HG02852 (cell line): ENCODE measurements around the gene CABLES2.

Experiments used
- ATAC-seq: cut with Tn5 transposase; IDR thresholded peaks from one replicate; pipeline ENCODE4 v1.9.1; 2021; ENCODE audit warnings: mild to moderate bottlenecking, moderate library complexity; ENCODE audit not compliant: unreplicated experiment

Gene CABLES2

DNA sequence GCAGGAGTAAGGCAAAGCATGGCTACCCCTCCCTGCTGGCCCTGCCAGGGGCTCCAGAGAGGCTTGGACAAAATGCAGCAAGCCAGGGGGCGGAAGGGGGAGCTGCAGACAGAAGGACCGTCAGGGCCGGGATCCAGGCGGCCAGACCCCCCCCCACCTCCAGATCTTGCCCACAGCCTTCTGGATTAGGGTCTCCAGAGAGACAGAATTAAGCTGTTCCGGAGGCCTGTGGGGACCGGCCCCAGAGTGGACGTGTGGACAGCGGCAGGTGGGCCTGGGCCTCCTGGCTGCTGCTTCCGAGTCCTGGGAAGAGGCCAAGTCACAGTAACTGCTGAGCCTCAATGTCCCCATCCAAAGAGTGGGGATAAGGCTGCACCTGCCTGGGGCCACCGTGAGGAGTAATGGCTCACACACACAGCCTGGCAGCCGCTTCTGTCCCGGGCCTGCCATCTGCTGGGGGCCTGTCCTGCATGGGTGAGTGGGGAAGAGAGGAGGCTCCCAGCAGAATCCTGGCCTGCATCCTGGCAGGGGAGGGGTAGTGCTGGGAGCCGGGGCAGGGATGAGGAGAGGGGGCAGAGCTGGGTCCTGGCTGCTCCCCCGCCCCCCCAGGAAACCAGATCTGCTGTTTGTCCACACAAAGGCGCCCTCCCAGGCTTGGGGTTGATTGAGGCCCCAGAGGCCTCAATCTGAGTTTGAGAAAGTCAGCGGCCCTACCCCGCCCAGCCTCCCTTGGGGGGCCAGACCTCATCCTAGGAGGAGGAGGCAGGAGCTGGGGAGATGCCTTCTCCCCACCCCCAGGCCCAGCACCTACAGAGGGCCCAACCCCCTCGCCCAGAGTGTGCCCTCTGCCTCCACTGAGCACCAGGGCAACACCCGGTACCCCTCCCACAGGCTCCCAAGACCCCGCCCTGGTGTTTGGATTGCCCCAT is 43.8 kb downstream of the CABLES2 start:
- no peak for ATAC-seq

DNA sequence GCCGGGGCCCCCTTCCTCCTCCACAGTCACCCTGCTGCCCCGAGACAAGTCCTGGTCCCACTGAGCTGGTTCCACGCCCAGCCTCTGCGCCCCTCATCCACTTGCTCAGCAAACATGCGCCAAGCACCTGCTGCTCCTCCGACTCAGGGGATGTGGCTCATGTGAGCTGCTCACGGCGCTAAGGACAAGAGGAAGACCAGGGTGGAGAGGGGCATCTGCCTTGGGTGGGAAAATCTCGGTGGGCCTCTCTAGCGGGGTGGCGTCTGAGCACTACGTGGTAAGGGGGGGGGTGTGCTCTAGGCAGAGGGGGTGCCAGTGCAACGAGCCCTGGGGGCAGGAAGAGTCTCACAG is 44.5 kb downstream of the CABLES2 start:
- ATAC-seq: no peak

DNA sequence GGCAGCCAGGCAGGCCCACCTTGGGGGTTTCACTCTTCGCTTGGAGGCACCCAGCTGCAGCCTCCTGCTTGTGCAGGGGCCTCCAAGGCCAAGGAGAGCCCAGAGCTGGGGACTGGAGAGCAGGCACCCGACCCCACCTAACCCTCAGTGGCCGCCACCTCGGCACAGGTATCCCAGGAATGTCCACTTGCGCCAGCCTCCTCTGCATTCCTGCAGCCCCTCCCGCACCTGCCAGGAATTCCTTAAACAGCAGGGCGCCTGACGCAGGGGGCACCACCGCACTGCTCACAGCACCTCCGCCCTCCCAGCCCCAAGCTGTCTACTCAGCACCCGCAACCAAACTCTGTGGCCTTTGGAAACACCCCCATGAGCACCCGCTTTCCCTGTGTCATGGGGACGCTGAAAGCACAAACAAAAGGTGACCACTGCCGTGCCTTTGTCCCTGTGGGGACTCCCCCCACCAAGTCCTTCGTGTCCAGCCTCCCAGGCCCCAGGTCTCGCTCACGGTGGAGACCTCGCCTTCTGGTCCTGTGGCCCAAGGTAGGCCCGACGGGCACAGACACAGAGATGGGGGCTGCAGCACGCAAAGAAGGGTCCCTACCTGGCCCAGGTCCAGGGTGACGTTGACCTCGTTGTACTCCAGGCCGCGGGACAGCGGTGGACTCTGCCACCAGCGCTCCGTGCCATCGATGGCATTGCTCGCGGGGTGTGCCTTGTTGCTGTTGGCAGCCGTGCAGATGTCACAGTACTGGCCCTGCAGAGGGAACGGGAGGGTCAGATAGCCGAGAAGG is 45.1 kb downstream of the CABLES2 start:
- ATAC-seq: no peak

DNA sequence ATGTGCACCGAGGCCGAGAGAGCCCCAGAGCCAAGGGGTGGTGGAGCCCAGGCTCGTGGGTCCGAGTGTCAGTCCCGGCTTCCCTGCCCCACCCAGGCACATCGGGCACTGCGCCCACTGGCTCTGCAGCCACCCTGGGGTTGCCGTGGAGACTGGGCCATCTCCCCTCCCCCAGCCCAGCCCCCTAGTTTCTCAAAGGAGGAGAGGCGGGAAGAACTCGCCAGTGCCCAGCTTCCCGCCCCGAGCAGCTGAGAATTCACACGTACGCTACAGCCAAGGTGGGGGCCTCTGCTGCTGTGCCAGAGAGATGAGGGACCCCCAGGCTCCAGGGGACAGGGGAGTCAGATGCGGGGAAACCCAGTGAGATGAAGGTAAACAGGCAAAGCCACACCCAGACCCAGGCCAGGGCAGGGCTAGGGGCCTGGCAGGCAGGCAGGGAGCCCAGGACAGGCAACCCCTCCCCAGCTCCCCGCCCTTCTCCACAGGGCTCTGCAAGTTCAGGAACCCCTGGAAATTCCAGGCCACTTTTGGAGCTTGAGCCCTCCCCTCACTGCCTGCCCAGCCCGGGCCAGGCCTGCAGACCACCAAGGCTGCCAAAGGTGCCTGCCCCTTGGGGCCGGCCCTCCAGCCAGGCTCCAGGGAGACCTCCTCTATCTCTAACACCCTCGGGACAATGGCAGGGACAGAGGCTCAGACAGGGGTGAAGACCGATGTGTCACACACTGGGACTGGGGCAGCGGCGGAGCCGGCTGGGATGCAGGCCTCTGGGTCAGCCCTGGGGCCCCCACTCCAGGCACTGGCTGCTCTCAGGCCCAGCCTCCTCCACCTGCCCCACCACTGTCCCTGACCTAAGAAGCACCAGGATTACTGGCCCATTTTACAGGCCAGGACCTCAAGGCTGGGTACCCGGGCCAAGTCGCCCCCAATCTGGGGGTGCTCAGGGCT is 46.0 kb downstream of the CABLES2 start:
- ATAC-seq: no peak

DNA sequence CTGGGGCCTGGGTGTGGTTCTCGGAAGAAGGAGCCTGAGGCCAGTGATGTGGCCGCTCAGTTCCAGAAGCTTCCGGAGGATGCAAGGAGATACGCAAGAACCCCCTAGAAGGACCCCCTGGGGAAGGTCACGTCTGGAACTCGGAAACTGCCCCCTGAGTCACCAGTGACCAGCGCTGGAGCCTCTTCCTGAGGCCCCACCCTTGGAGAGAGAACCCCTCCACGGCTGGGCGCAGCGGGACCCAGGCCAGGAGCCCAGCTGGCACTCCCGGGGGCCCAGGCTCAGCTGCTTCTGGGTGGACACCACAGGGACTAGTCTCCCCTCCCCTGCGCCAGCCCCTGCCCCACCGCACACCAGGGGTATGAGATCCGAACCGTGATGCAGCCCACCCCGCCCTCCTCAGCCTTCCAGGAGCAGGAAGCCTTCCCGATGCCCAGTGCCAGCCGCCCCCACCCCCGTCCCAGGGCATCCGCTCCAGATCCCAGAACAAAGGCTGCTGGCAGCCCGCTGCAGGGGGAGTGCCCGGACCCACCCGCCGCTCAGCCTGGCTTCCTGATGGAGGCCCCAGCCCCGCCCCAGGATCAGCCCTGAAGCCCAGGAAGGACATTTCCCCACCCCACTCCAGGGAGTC is 47.5 kb downstream of the CABLES2 start:
- ATAC-seq: no peak

DNA sequence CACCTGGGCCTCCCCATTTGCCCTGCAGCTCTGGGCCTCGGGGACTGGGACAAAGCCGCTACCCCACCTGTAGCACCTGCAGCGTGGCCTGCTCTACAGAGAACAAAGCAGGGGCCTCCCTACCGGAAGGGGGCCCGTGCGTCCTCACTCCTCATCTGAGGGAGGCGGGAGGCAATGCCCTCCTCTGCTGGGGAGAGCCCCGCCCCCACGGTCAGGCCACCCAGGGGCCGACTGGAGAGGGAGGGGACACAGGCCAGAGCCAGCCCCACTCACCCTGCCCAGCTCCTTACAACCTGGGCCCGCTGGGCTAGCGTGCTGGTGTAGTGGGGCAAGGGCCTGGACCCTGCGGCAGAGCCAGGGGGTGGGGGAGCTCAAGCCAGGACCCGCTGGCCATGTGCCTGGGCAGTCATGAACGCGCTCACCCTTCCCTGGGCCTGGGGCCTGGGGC is 48.0 kb downstream of the CABLES2 start:
- ATAC-seq: no peak

DNA sequence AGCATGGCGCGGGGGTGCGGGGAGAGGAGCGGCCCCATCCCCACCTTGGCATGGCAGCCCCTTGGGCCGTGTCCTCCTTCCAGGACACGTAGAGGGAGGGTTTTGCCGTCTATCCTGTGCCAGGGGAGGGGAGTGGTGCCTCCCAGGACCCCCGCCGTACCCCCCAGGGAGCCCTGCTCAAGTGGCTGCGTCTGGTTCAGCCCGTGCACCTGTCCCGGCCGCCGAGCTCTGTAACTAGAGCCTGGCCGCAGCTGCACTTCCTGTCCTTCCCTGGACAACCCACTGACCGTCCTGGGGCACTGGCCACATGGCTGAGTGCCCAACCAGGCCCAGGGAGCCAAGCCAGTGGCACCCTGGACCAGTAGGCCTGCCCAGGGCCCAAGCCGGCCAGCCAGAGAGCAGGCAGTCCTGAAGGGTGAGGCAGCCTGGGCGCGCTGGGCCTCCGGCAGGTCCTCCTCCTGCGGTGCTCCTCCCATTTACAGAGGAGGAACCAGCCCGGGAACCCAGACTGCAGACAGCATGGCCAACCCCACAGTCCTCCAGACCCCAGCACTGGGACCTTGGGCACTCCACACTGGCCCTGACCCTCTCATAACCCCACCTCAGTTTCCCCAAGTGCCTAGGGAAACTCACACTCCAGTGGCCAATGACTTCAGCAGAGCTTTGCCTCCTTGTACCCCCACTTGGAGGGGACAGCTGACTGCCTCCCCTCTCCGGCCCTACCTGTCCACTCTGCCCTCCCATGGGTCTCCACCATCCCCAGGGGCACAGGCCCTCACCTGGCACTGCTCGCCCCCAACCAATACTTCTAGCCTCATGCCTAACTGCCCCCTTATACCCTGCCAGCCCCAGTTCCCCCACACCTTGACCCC is 48.7 kb downstream of the CABLES2 start:
- no peak for ATAC-seq

DNA sequence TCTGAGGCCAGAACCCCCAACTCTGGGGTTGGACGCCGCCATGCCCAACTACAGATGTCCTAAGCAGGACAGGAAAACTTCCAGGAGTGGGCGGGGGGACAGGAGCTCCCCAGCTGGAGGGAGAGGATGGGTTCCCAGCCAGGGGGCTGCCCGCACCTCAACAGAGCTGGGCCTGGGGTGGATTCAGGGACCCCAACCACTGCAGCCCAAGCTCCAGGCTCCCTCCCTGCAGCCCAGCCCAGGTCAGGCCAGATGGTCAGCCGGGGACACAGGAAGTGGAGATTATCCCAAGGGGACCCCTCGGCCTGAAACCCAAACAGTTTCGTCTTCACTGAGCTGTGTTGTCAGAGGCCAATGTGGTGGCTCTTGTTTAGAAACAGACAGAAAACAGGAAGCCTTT is 49.4 kb downstream of the CABLES2 start:
- no peak for ATAC-seq

DNA sequence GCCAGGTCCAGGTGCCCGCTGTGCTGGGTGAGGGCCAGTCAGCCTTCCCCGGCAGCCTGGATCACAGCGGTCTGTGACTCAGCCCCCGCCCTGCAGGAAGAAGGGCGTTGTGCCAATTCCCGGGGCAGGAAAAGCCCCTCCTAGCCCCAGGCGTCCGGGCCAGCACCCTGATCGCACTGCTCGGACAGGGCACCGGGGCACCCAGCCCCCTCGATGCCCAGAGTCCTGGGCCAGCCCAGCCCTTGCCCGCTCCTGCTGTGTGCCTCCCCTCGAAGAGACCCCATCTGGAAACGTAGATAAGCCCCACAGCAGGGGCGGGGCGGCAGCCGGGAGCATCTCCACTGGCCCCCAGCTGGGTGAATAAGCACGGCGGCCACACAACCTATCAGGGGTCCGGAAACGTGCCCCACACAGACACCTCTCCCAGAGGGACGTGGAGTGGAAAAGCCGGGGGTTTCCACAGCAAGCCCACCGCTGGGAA is 49.9 kb downstream of the CABLES2 start:
- ATAC-seq: no peak

DNA sequence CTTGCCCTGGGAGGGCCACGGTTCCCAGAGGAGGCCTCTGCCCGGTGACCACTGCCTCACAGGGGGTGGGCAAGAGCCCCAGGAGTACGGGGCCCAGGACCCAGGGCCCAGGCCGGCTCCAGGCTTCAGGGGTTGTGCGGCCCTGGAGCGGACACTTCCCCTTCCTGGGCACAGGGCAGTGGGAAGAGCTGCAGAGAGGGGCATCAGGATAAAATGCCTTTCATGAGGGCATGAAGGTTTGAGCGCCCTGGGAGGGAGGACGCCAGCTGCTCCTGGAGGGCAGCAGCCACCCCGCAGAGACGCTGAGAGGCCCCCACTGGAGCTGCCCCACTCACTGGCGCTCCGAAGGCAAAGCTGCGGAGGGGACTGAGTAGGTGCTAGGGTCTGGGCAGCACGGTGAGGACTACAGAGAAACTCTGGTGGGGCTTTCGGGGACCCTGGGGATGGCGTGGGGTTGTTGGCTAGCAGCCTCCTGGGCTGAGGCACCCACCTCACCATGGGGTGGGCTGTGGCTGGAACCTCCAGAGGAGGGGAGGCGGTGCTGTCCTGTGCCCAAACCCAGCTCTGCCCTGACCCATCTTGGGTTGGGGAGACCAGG is 50.4 kb downstream of the CABLES2 start:
- ATAC-seq: no peak

DNA sequence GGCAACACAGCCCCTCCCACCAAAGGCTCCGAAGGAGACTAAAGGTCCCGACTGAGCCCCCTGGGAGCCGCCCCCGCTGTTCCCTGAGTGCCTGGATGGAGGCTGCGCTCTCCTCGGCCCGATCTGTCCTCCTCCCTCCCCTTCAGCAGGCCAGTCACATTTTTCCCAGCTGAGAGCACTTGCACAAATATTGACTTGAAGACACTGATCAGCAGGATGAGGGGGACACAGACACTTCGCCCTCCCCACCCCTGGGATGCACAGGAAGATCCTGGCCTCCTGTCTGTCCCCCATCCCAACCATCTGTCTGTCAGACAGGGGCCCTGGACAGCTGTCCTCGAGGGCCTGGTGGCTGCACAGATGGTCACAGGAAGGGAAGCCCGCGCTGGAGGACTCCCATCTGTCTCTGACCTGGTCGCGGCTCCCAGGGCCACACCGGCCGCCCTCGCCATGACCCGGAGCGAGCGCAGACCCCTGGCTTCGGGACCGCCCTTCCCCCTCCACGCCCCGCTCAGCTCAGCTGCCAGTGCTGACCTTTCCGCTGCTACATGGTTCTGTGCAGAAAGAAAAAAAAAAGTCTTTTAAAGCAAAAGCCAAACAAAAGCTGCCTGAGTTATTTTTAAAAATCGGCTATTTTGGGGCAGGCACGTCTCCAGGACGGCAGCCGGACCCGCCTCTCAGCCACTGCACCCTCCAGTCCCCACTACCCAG is 51.1 kb downstream of the CABLES2 start:
- no peak for ATAC-seq

DNA sequence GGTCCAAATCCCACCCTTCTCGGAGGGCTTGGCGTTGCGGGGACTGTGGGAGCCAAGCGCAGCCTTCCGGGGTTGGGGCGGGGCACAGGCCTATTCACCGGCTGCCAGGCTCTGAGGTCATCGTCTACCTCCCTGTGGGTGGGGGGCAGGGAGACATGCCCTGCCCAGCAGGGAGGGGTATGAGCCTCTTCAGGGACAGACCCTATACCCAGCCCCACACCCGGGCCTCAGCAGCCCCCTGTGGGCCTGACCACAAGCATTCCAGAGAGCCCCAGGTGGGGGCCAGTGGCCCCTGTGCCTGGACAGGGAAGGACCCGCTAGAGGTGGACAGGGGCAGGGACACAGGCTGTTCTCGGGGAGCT is 51.6 kb downstream of the CABLES2 start:
- ATAC-seq: no peak

DNA sequence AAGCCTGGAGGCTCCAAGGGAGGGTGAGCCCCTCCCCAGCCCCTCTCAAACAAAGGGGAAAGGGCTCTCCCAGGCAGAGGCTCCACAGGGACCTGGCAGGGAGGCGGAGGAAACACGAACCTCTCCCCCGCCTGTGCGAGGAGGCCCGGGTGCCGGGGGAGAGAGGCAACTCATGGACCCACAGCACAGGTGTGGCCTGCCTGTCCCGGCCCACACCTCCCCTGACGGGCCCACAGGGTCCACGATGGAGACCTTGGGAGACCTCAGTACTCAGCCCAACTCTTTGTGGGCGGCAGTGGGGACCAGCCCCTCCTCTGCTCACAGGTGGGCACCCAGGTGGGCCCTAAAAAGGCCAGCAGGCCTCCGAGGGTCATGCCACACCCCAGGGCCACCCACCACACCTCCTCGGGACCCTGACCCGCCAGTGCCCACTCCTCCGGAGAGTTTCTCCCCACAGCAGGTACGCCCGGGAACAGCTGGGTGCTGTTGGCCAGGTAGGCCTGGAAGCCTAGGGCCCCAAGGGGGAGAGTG is 52.2 kb downstream of the CABLES2 start:
- no peak for ATAC-seq

DNA sequence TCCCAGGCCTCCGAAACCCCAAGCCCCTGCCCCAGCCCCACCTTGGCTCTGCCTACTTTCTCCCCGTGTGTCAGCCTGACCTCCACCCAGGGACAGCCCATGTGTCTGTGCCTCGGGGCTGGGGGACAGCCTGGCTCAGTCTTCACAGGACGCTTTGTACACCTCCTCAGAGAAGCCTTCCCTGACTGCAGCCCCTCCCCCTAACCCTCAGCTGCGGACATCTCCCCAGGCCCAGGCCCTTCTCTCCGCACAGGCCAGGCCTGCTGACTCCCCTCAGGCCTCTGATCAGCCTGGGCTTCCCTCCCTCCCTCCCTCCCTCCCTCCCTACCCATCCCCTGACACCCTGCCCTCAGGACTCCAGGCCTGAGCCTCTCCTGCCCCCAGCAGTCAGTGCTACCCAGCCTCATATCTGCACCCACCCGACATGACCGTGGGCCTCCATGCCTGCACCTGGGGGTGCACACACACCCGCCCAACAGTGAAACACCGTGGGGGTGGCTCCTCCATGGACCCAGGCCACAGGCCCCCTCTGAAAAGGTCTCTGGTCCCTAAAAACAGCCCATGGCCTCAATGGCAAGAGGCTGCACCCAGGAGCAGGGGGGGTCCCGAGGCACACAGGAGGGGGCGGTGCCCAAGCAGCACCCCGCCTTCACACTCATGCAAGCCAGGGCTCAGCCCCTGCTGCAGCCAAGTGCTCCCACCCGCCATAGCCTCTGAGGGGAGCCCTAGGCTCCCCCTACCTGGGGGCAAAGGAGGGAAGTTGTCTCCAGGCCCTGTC is 52.9 kb downstream of the CABLES2 start:
- no peak for ATAC-seq

DNA sequence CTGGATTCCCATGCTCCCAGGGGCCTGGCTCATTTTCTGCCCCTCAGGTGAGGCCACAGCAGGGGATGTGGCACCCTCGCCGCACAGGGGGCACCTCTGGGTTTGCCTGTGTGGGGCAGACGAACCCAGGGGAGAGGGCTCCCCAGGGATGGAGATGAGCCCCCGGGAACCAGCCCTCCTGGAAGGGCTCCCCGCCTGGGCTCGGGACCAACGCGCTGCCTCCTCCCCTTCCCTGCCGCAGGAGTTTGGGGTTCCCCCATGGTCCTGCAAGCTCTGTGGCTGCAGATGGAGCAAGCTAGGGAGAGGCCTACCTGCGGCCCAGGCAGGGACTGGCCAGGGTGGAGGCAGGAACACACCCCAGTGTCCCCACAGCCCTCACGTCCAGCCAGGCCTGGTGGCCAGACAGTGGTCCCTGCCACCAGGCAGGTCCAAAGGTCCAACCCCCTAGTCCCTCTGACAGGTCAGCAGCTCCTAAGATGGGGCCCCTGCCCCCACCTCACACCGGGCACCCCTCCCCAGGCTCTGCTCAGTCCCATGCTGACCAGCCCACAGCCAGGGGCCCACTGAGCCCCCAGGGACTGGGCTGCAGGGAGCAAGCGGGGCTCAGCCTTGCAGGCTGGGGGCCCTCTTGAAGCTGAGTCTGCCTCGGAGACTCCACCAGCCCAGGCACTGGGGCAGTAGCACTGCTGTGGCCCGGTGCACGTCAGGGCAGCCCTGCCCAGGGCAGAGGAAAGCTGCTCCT is 53.6 kb downstream of the CABLES2 start:
- ATAC-seq: no peak

DNA sequence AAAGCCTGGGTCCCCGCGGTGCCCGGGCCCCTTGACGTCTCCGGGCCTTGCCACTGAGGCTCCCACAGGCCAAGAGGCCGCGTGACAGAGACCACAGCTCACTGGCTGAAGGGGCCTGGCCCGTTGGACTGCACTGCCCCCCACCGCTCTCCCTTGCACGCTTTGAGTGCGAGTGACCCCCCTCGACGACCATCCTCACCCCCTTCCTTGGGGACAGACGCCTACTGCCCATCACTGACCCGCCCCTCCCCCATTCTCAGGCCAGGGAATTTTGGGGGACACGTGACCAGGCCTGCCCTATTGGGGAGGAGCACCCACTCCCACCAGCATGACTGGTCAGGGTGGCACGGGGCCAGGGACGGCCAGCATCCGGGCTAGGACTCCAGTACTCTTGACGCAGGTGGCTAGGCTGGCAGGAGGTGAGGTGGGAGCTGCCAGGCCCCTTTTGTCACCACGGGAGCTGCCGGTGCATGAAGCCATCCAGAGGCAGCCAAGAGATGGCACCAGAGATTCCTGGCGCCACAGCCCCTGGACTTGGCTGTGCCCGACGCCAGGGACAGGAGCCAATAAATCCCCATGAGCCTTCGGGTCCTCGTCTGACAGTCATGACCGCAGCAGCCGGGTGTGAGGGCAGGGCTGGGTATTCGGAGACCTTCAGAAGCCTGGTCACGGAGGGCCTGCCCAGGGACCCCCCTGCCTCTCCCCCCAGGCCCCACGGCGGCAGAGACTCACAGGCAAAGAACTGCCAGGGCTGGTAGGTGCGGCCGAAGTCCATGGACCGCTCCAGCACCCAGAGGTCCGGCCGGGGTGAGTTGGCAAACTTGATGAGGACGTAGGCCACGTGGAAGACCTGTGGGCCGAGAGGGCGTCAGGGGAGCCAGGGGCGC is 54.4 kb downstream of the CABLES2 start:
- no peak for ATAC-seq
